Measurements from ENCODE around the gene UPK1A.

The UPK1A gene

DNA sequence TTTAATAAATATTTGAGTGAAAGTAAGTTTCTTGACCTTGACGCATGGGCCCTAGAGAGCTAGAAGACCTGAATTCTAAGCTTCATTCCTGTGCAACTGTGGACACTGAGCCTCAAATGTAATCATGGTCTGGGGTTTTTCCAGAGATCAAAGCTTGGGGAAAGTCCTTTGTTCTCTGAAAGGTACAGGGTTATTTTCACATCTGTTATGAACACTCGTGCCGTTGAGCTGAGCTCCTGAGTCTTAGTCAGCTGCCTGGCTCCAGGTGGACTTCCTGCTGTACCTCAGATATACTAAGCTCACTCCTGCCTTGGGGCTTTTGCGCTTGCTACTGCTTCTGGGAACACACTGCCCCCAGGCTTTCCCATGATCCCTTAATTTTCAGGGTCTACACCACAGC, 30.5 kb downstream of the UPK1A start:
- H3K27me3 ChIP-seq (ENCODE audit: control insufficient read depth, insufficient read depth, low read length): no peaks in the 10 kb centered on the region

DNA sequence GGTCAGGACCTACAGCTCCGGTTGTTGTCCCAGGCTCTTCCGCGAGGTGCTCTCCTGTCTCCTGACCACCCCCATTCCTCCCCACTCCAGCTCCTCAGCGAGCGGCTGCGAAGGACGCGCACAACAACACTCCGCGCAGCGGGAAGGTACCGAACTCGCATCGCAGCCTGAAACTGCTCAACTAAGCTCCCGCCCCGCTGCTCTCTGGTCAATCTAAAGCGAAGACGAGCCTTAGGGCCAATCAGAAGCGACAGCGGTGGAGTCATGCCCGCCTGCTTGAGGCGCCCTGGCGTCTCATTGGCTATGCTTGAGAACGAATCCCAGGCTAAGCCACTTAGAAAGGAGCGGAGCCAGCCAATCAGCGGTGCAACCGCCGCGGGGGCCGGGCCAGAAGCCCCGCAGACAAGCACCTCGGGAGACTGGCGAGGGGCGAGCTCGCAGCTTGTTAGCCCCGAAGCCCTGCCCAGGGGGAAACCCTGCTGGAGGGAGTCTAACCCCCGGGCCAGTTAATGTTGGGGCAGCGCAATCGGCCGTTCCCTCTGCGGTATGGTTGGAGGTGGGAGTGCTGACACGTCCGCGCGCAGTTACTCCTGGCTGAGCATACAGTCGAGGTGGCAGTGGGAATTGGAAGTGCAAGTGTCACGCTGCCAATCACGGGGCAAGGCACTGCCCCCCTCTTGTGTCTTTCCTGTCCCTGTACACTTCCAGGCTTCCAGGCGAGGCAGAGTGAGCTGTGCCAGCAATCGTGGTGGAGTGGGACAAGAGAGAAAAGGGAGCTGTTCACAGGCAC, 36.1 kb downstream of the UPK1A start:
- H3K4me1 ChIP-seq (ENCODE audit: control insufficient read depth, insufficient read depth, low read length): no peaks in the 10 kb centered on the region
- peak overlapping the region; percentile 85 for H3K4me3 ChIP-seq (ENCODE audit: low read depth, low read length)
- peaks cover 20% of the 10 kb centered on the region for H3K27me3 ChIP-seq (ENCODE audit: control insufficient read depth, insufficient read depth, low read length)
- H3K9me3 ChIP-seq (ENCODE audit: control insufficient read depth, insufficient read depth, low read length): no peaks in the 10 kb centered on the region
- peak overlapping the region; percentile 41 for H3K9ac ChIP-seq (ENCODE audit: low read depth, low read length)
- no peaks in the 10 kb centered on the region for H3K36me3 ChIP-seq (ENCODE audit: control insufficient read depth, insufficient read depth, low read length)

More for the DNA sequence above, 30.5 kb downstream of the UPK1A start:
- H3K9me3 ChIP-seq (ENCODE audit: control insufficient read depth, insufficient read depth, low read length): no peaks in the 10 kb centered on the region
- H3K9ac ChIP-seq (ENCODE audit: low read depth, low read length): no peak overlapping the region
- no peak overlapping the region for H3K4me3 ChIP-seq (ENCODE audit: low read depth, low read length)
- H3K4me1 ChIP-seq (ENCODE audit: control insufficient read depth, insufficient read depth, low read length): no peaks in the 10 kb centered on the region
- H3K36me3 ChIP-seq (ENCODE audit: control insufficient read depth, insufficient read depth, low read length): no peaks in the 10 kb centered on the region

DNA sequence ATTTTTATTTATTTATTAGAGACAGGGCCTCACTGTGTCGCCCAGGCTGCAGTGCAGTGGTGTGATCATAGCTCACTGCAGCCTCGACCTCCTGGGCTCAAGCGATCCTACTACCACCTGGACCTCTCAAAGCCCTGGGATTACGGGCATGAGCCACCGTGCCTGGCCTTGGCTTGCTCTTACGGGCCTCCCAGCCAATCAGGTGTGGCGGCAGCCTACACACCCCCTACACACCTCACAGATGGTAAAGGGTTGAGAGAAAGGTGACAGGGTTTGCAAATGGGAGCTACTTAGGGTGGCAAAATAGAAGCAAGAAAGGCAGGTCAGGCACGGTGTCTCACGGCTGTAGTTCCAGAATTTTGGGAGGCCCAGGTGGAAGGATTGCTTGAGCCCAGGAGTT, 37.0 kb downstream of the UPK1A start:
- H3K9ac ChIP-seq (ENCODE audit: low read depth, low read length): no peak overlapping the region
- H3K4me3 ChIP-seq (ENCODE audit: low read depth, low read length): no peak overlapping the region
- no peaks in the 10 kb centered on the region for H3K4me1 ChIP-seq (ENCODE audit: control insufficient read depth, insufficient read depth, low read length)
- H3K36me3 ChIP-seq (ENCODE audit: control insufficient read depth, insufficient read depth, low read length): no peaks in the 10 kb centered on the region
- H3K27me3 ChIP-seq (ENCODE audit: control insufficient read depth, insufficient read depth, low read length): peaks cover 24% of the 10 kb centered on the region
- H3K9me3 ChIP-seq (ENCODE audit: control insufficient read depth, insufficient read depth, low read length): no peaks in the 10 kb centered on the region

DNA sequence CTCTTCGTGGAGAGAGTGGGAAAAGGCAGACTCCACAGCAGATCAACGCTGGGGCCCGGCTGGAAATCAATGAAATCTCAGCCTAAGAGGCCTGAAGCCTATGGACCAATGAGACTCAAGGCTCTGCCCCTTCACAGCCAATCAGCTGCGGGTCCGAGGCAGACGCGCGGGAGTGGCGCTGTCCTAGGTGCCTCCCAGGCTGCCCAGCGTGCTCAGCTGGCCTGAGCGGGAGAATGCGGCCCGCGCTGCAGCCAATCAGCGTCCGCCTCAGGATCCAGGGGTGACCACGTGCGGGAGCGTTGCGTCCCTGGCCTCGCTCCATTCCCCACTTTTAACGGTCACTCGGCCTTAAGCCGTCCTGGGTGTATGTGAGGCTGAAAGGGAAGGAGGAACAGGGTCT, 37.9 kb downstream of the UPK1A start, which contains the start of gene ZBTB32:
Gene ZBTB32, plus strand, starts transcription at position 341 of the 400 bp plus-strand sequence. CDS start 10,069 bp downstream, outside the sequence.
- peaks cover 25% of the 10 kb centered on the region for H3K27me3 ChIP-seq (ENCODE audit: control insufficient read depth, insufficient read depth, low read length)
- H3K9me3 ChIP-seq (ENCODE audit: control insufficient read depth, insufficient read depth, low read length): no peaks in the 10 kb centered on the region
- H3K4me3 ChIP-seq (ENCODE audit: low read depth, low read length): no peak within 1 kb of the TSS
- no peaks in the 10 kb centered on the region for H3K4me1 ChIP-seq (ENCODE audit: control insufficient read depth, insufficient read depth, low read length)
- no peaks in the 10 kb centered on the region for H3K36me3 ChIP-seq (ENCODE audit: control insufficient read depth, insufficient read depth, low read length)
- H3K9ac ChIP-seq (ENCODE audit: low read depth, low read length): no peak within 1 kb of the TSS

DNA sequence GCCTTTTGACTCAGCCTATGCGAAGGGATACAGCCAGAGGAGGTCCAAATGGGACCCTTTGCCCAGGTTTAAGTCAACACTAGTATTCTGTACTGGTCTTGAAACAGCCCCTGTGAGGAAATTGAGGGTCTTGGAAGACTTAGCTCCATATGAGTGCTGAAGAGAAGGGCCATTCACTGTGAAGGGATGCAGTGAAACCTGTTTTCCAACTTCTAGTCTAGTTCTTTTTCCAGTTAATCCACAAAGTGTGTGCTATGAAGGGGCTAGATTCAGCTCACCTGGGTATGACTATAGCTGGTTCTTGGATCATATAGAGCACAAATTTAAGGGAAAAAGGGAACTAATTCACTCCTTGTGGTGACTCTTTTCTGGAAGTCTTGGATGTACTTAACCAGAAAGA, 42.1 kb downstream of the UPK1A start:
- Histone ChIP-seq H3K9ac (ENCODE audit: low read depth, low read length) (no peak overlapping the region), H3K4me1 (ENCODE audit: control insufficient read depth, insufficient read depth, low read length) (peaks cover 5% of the 10 kb centered on the region), H3K9me3 (ENCODE audit: control insufficient read depth, insufficient read depth, low read length) (no peaks in the 10 kb centered on the region), H3K27me3 (ENCODE audit: control insufficient read depth, insufficient read depth, low read length) (peaks cover 22% of the 10 kb centered on the region), H3K4me3 (ENCODE audit: low read depth, low read length) (no peak overlapping the region), H3K36me3 (ENCODE audit: control insufficient read depth, insufficient read depth, low read length) (no peaks in the 10 kb centered on the region)

DNA sequence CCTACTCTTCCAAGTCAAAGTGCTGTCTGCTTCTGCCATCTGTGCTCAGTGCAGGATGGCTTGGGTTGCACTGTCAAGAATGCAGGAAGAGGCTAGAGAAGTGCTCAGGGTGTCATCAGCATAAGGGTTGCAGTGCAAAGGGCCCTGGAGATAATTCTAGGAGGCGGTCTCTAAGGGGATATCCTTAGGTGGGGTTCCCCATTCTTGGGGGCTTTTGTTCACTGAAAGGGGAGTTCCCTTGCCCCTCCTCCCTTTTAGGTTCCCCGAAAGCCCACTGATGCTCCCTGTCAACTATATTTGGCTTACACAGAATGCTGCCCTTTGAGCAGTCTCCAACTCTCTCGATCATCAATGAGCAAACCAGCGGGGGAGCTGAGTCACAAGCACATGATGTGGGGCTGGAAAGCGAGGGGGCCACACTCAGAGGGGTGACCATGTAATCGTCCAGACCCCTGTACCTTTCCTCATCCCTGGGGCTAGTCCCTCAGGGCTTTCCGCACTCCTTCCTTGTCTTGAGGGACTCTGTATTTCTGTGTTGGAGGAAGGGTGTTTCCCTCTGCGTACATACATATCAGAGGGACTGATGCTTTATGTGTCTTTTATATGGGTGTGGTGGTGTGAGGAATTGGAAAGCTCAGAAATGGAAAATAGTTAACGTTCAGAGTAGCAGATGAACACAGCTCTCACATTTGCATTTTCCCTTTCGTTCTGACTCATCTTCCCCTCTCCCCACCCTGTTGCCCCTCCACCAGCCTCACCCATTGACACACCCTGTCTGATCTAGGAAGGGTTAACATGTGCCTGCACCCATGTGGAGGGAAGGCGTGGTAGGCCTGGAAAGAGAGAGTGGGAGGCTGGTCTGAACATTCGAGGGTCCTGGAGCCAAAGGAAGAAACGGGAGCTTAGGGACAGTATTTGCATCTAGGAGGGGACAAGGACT, 44.7 kb downstream of the UPK1A start:
- Histone ChIP-seq H3K36me3 (ENCODE audit: control insufficient read depth, insufficient read depth, low read length) (no peaks in the 10 kb centered on the region), H3K4me1 (ENCODE audit: control insufficient read depth, insufficient read depth, low read length) (peaks cover 5% of the 10 kb centered on the region), H3K4me3 (ENCODE audit: low read depth, low read length) (no peak overlapping the region), H3K9ac (ENCODE audit: low read depth, low read length) (no peak overlapping the region), H3K27me3 (ENCODE audit: control insufficient read depth, insufficient read depth, low read length) (peaks cover 15% of the 10 kb centered on the region), H3K9me3 (ENCODE audit: control insufficient read depth, insufficient read depth, low read length) (no peaks in the 10 kb centered on the region)

DNA sequence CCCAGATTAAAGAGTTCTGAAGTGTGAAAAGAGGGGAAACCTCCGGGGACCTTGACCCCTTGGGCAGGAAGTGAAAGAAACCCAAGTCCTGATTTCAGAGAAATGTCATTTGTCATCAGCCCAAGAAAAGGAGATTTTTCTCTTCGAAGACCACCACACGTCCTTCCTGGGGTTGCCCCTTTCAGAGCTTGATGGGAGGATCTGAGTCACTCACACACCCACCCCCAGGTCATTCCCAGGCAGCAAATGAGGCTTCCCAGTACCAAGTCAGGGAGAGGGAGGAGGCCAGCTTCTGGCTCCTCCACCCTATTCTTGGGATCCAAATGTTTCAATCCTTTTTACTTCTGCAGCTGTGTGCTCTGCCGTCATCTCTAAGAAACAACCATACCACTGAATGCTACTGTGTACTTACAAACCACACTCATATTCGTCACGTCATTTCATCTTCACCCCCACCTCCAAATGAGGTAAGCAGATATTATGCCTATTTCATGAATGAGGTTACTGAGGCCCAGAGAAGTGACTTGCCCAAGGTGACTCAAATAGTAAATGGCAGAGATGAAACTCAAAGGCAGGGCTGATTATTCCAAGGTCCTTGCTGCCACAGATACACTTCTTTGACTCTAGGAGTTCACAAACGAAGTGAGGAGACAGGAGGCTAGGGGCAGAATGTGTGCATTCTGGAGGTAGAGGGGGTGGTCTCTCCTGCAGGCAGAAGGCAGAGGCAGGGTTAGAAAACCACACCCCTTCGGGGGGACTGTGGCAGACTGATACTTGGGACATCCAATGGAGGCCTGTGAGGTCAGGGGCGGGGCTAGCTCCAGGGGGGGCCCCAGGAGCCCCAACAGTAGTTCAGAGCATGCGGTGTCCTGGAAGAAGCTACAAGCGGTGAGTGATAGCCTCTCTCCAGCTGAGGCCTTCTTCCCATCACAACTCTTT, 46.5 kb downstream of the UPK1A start:
- Histone ChIP-seq H3K27me3 (ENCODE audit: control insufficient read depth, insufficient read depth, low read length) (peaks cover 15% of the 10 kb centered on the region), H3K9ac (ENCODE audit: low read depth, low read length) (no peak overlapping the region), H3K9me3 (ENCODE audit: control insufficient read depth, insufficient read depth, low read length) (no peaks in the 10 kb centered on the region), H3K4me1 (ENCODE audit: control insufficient read depth, insufficient read depth, low read length) (peaks cover 5% of the 10 kb centered on the region), H3K4me3 (ENCODE audit: low read depth, low read length) (no peak overlapping the region), H3K36me3 (ENCODE audit: control insufficient read depth, insufficient read depth, low read length) (no peaks in the 10 kb centered on the region)

DNA sequence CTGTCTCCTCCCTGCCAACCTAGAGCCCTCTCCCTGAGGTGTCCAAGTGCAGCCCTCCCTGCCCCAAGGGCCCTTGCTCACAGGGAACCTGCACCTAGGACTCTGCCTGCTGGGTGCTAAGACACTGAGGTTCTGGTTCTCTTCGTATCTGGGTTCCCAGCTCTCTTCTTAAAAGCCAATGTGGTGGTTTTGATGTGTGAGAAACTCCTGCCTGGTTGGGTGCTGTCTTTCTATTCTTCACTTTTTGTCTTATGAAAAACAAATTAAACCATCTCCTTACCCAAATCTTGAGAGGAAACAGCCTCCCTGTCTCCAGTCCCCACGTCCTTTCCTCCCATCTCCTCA, 47.2 kb downstream of the UPK1A start:
- H3K4me3 ChIP-seq (ENCODE audit: low read depth, low read length): no peak overlapping the region
- peaks cover 11% of the 10 kb centered on the region for H3K27me3 ChIP-seq (ENCODE audit: control insufficient read depth, insufficient read depth, low read length)
- H3K9ac ChIP-seq (ENCODE audit: low read depth, low read length): no peak overlapping the region

DNA sequence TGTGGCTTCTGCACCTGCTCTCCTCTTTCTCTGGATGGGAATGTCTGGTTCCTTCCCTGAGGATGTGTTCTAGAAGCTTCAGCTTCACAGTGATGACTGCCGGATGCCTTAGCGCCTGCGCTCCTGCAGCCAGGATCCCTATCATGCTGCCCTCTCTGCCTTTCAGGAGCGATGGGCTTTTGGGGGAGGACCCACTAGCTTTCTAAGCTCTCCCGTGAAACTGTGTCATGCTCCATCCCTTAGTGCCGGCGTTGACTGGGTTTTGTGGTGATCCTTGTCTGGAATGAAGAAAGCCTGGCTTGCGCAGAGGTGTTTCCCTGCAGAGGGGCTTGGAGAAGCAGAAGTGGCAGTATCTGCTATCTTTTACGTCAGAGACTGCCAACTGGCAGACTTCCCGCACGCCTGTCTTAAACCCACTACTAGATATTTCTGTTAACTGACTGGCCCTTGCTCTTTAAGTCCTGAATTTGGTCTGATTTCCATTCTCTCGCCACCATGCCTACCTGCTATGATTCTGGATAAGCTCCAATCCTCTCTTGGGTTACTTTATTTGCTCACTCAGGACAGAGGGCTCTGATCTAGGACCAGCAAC, 47.7 kb downstream of the UPK1A start:
- H3K9ac ChIP-seq (ENCODE audit: low read depth, low read length): no peak overlapping the region

More for the DNA sequence above, 47.2 kb downstream of the UPK1A start:
- peaks cover 5% of the 10 kb centered on the region for H3K4me1 ChIP-seq (ENCODE audit: control insufficient read depth, insufficient read depth, low read length)
- H3K36me3 ChIP-seq (ENCODE audit: control insufficient read depth, insufficient read depth, low read length): no peaks in the 10 kb centered on the region
- H3K9me3 ChIP-seq (ENCODE audit: control insufficient read depth, insufficient read depth, low read length): no peaks in the 10 kb centered on the region

DNA sequence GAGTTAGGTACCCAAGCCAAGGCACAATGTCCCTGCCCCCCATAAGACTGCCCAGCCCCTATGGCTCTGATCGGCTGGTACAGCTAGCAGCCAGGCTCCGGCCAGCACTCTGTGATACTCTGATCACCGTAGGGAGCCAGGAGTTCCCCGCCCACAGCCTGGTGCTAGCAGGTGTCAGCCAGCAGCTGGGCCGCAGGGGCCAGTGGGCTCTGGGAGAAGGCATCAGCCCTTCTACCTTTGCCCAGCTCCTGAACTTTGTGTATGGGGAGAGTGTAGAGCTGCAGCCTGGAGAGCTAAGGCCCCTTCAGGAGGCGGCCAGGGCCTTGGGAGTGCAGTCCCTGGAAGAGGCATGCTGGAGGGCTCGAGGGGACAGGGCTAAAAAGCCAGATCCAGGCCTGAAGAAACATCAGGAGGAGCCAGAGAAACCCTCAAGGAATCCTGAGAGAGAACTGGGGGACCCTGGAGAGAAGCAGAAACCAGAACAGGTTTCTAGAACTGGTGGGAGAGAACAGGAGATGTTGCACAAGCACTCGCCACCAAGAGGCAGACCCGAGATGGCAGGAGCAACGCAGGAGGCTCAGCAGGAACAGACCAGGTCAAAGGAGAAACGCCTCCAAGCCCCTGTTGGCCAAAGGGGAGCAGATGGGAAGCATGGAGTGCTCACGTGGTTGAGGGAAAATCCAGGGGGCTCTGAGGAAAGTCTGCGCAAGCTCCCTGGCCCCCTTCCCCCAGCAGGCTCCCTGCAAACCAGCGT, 48.5 kb downstream of the UPK1A start:
- H3K27me3 ChIP-seq (ENCODE audit: control insufficient read depth, insufficient read depth, low read length): peaks cover 11% of the 10 kb centered on the region
- H3K4me1 ChIP-seq (ENCODE audit: control insufficient read depth, insufficient read depth, low read length): peaks cover 5% of the 10 kb centered on the region
- H3K36me3 ChIP-seq (ENCODE audit: control insufficient read depth, insufficient read depth, low read length): peaks cover under 1% of the 10 kb centered on the region
- no peak overlapping the region for H3K9ac ChIP-seq (ENCODE audit: low read depth, low read length)
- no peak overlapping the region for H3K4me3 ChIP-seq (ENCODE audit: low read depth, low read length)
- no peaks in the 10 kb centered on the region for H3K9me3 ChIP-seq (ENCODE audit: control insufficient read depth, insufficient read depth, low read length)

More for the DNA sequence above, 47.7 kb downstream of the UPK1A start:
- H3K9me3 ChIP-seq (ENCODE audit: control insufficient read depth, insufficient read depth, low read length): no peaks in the 10 kb centered on the region
- no peaks in the 10 kb centered on the region for H3K36me3 ChIP-seq (ENCODE audit: control insufficient read depth, insufficient read depth, low read length)
- H3K4me3 ChIP-seq (ENCODE audit: low read depth, low read length): no peak overlapping the region
- peaks cover 11% of the 10 kb centered on the region for H3K27me3 ChIP-seq (ENCODE audit: control insufficient read depth, insufficient read depth, low read length)
- peaks cover 5% of the 10 kb centered on the region for H3K4me1 ChIP-seq (ENCODE audit: control insufficient read depth, insufficient read depth, low read length)

Data from iPS-15b (cell line).